Mucosa of stomach (tissue), 1 donor: Measurements from ENCODE around the gene SLC14A1.

Source experiments
- H3K27me3 ChIP-seq: one replicate; pipeline ENCODE4 v1.7.0; 2013; ENCODE audit warnings: mild to moderate bottlenecking, low read length; ENCODE audit not compliant: control insufficient read depth, insufficient read depth
- H3K36me3 ChIP-seq: one replicate; pipeline ENCODE4 v1.7.0; 2013; ENCODE audit warnings: low read length; ENCODE audit not compliant: control insufficient read depth, insufficient read depth
- H3K4me1 ChIP-seq: one replicate; pipeline ENCODE4 v1.7.0; 2013; ENCODE audit warnings: mild to moderate bottlenecking, low read length; ENCODE audit not compliant: control insufficient read depth, insufficient read depth
- H3K4me3 ChIP-seq: one replicate; pipeline ENCODE4 v1.7.0; 2013; ENCODE audit warnings: low read length
- H3K9ac ChIP-seq: one replicate; pipeline ENCODE4 v1.7.0; 2013; ENCODE audit warnings: mild to moderate bottlenecking, low read length, moderate library complexity
- H3K9me3 ChIP-seq: one replicate; pipeline ENCODE4 v1.7.0; 2013; ENCODE audit warnings: mild to moderate bottlenecking, low read length, moderate library complexity; ENCODE audit not compliant: control insufficient read depth
- donor health status: Pancreatic carcinoma.

SLC14A1 gene

GRCh38 chr18:45764000-45764686 is 40.2 kb downstream of the SLC14A1 start:
- H3K4me1 ChIP-seq = peaks cover 6% of the 10 kb centered on the region
- no peak overlapping the region for H3K9ac ChIP-seq
- H3K27me3 ChIP-seq = no peaks in the 10 kb centered on the region
- no peaks in the 10 kb centered on the region for H3K36me3 ChIP-seq
- no peak overlapping the region for H3K4me3 ChIP-seq
- H3K9me3 ChIP-seq = no peaks in the 10 kb centered on the region

- Histone ChIP-seq H3K36me3 (no peaks in the 10 kb centered on the region), H3K27me3 (no peaks in the 10 kb centered on the region), H3K4me1 (no peaks in the 10 kb centered on the region), H3K9me3 (no peaks in the 10 kb centered on the region), H3K4me3 (no peak overlapping the region), H3K9ac (no peak overlapping the region)
These were observed 41.8 kb downstream of the SLC14A1 start for GRCh38 chr18:45765796-45766195.

DNA sequence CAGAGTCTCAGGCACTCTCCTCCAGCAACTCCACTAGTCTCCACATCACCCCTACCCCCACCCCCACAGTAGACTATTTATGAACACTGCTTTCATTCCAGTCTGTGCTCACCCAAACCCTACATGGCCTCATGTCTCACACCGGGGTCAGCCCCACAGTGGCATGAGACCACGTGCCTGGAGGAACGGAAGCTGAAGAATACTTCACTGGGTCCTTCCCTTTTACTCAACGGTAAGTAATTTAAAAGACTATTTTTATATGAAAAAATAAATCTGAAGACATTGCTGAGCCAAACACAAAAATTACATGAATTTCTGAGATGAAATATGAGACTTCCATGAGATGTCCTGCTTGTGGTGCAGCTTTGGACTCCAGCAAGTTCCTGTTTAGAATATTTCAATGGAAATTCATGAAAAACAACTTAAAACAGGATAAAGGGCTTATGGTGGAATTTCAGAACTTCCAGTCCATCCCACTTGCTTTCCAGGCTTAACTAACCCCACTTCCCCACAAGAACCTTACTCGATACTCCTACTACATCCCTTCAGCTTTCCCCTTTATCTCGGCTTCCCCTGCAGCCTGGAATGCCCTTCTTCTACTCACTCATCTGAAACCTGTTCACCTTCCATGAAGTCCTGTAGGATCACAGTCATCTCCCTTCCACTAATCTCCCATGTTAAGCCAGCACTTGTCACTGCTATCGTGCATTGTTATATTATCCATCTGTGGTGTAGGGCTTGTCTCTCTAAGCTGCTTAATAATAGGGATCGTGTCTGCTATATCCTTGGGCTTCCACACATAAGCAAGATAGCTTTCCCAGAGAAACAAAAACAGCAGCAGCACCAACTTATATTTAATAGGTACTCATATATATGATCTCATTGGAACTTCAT is 47.9 kb downstream of the SLC14A1 start:
- Histone ChIP-seq H3K4me3 (no peak overlapping the region), H3K27me3 (no peaks in the 10 kb centered on the region), H3K36me3 (no peaks in the 10 kb centered on the region), H3K9me3 (no peaks in the 10 kb centered on the region), H3K9ac (no peak overlapping the region), H3K4me1 (peaks cover 16% of the 10 kb centered on the region)

GRCh38 chr18:45774065-45774521 is 50.1 kb downstream of the SLC14A1 start:
- Histone ChIP-seq H3K9ac (no peak overlapping the region), H3K4me1 (peaks cover 16% of the 10 kb centered on the region), H3K9me3 (no peaks in the 10 kb centered on the region), H3K36me3 (no peaks in the 10 kb centered on the region), H3K27me3 (no peaks in the 10 kb centered on the region), H3K4me3 (no peak overlapping the region)

DNA sequence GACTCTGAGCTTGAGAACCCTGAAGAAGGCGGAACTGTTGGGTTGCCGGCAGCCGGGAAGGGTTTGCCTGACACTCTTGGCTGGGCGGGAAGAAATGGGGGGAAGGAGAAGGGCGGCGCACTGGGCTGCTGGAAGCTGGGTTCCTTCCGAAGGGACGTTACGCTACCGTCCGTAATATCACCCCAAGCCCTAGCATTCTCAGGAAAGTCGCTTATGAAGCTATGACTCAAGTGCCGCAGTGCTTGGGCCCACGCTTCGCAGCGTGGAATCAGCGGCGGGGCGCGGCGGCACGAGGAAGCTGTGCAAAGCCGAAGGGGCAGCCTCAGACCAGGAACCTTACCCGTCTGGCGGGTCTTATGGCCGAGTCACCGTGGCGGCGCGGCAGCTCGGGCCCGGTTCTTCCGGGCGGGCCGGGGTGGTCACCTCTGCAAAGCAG is 51.3 kb downstream of the SLC14A1 start:
- H3K4me3 ChIP-seq = peak overlapping the region; percentile 45
- peak overlapping the region; percentile 83 for H3K9ac ChIP-seq
- H3K27me3 ChIP-seq = no peaks in the 10 kb centered on the region
- peaks cover 16% of the 10 kb centered on the region for H3K4me1 ChIP-seq
- H3K9me3 ChIP-seq = no peaks in the 10 kb centered on the region
- H3K36me3 ChIP-seq = no peaks in the 10 kb centered on the region

GRCh38 chr18:45775743-45776142 is 51.8 kb downstream of the SLC14A1 start:
- peaks cover 16% of the 10 kb centered on the region for H3K4me1 ChIP-seq
- H3K4me3 ChIP-seq = peak overlapping the region; percentile 45
- H3K27me3 ChIP-seq = no peaks in the 10 kb centered on the region
- H3K9me3 ChIP-seq = no peaks in the 10 kb centered on the region
- peak overlapping the region; percentile 83 for H3K9ac ChIP-seq
- H3K36me3 ChIP-seq = no peaks in the 10 kb centered on the region

- H3K9ac ChIP-seq = no peak overlapping the region
- peaks cover 16% of the 10 kb centered on the region for H3K4me1 ChIP-seq
- H3K36me3 ChIP-seq = no peaks in the 10 kb centered on the region
- H3K27me3 ChIP-seq = no peaks in the 10 kb centered on the region
- H3K4me3 ChIP-seq = no peak overlapping the region
- H3K9me3 ChIP-seq = no peaks in the 10 kb centered on the region
These were observed 53.4 kb downstream of the SLC14A1 start for GRCh38 chr18:45777393-45777792.

GRCh38 chr18:45780568-45780967 is 56.6 kb downstream of the SLC14A1 start:
- Histone ChIP-seq H3K27me3 (no peaks in the 10 kb centered on the region), H3K9me3 (no peaks in the 10 kb centered on the region), H3K4me3 (no peak overlapping the region), H3K36me3 (no peaks in the 10 kb centered on the region), H3K4me1 (peaks cover 6% of the 10 kb centered on the region), H3K9ac (no peak overlapping the region)

DNA sequence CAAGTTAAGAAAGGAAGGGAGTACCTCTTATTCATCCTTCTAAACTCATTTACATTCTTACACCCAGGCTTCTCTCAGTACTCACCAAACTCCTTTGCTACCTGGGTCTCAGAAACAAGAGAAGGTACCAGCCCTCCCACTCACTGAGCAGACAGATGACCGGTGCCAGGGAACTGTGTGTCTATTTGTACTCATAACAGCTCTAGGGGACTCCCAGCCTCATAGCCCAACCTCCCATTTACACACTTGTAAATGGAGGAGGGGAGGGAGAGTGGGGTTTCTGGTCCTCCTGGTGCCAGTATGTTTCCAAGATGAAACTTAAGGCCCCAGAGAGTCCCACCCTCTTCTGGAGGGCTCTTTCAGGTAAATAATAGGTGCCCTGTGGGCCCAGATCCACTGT is 58.7 kb downstream of the SLC14A1 start:
- Histone ChIP-seq H3K27me3 (no peaks in the 10 kb centered on the region), H3K36me3 (no peaks in the 10 kb centered on the region), H3K9ac (no peak overlapping the region), H3K4me3 (no peak overlapping the region), H3K9me3 (no peaks in the 10 kb centered on the region), H3K4me1 (no peaks in the 10 kb centered on the region)

- Histone ChIP-seq H3K36me3 (no peaks in the 10 kb centered on the region), H3K27me3 (no peaks in the 10 kb centered on the region), H3K9ac (no peak overlapping the region), H3K4me3 (no peak overlapping the region), H3K9me3 (no peaks in the 10 kb centered on the region), H3K4me1 (no peaks in the 10 kb centered on the region)
These were observed 59.4 kb downstream of the SLC14A1 start for GRCh38 chr18:45783097-45784075.

GRCh38 chr18:45785134-45785533 is 61.2 kb downstream of the SLC14A1 start:
- no peak overlapping the region for H3K4me3 ChIP-seq
- no peaks in the 10 kb centered on the region for H3K36me3 ChIP-seq
- no peaks in the 10 kb centered on the region for H3K9me3 ChIP-seq
- H3K27me3 ChIP-seq = no peaks in the 10 kb centered on the region
- H3K4me1 ChIP-seq = no peaks in the 10 kb centered on the region
- no peak overlapping the region for H3K9ac ChIP-seq
